Body of pancreas (tissue), 4 donors: Measurements from ENCODE around the gene PLIN4. TPM values are rescaled to one million over a fixed set of nuclear protein-coding genes. Genes with fewer than 3 reads are reported as not detected.

ENCODE experiments used
- ATAC-seq: fragments of 150-250 bp; one replicate; pipeline ENCODE4 v1.9.1; 2016
- DNase-seq, 4 donors: peaks; one replicate each; pipeline ENCODE4 v3.0.0-alpha.2; 2019
- H3K27ac ChIP-seq, 4 donors: fragments of 200-600 bp; sonication (generic); 1 replicate in 3 of 4; 2 replicates in 1 of 4; pipeline versions ENCODE4 v1.5.1 to v1.6.1; 2016 to 2019; ENCODE audit warnings: mild to moderate bottlenecking in 1 of 4, mixed read lengths in 1 of 4, moderate library complexity in 1 of 4
- H3K27me3 ChIP-seq, 2 donors: fragments of 200-600 bp; sonication (generic); one replicate each; pipeline ENCODE4 v1.6.0; 2016; ENCODE audit warnings: mild to moderate bottlenecking in 1 of 2
- H3K36me3 ChIP-seq, 2 donors: fragments of 200-600 bp; sonication (generic); replicated peaks in 1 of 2; 2 replicates each; pipeline ENCODE4 v1.5.1; 2016; ENCODE audit warnings: low read depth in 2 of 2; ENCODE audit not compliant: insufficient read depth in 1 of 2
- H3K4me1 ChIP-seq: fragments of 200-600 bp; sonication (generic); one replicate; pipeline ENCODE4 v1.6.0; 2016
- H3K4me3 ChIP-seq, 2 donors: fragments of 200-600 bp; sonication (generic); 1 replicate in 1 of 2; 2 replicates in 1 of 2; pipeline ENCODE4 v1.5.1; 2016 to 2019
- H3K9me3 ChIP-seq, 3 donors: fragments of 200-600 bp; sonication (generic); 1 replicate in 2 of 3; 2 replicates in 1 of 3; pipeline ENCODE4 v1.5.1; 2016
- CTCF ChIP-seq, 7 experiments: fragments of 450-650 bp in 4 of 7; fragments of 200-600 bp in 3 of 7; sonication (generic) in 3 of 7; IDR thresholded peaks; one replicate each; pipeline ENCODE4 v1.5.1; 2016 to 2019; ENCODE audit warnings: antibody characterized with exemption in 7 of 7
- POLR2A ChIP-seq, 3 donors: fragments of 450-650 bp; IDR thresholded peaks; one replicate each; pipeline ENCODE4 v1.6.1; 2016; ENCODE audit warnings: antibody characterized with exemption in 3 of 3, mild to moderate bottlenecking in 2 of 3
- WGBS, 2 donors: methylation state at CpG; one replicate each; pipeline ENCODE4 v1.1.5; 2017; 5-methylcytosine and 5-hydroxymethylcytosine counted together
- intact Hi-C: fragments of 100-400 bp; cut with DNase I; formaldehyde crosslinking; loops from one replicate; pipeline ENCODE4 v1.15.1; 2023
- total RNA-seq, 2 donors: library from RNA; depleted of rRNA; stranded (reverse); fragments of >200 nt; gene quantifications; one replicate each; pipeline ENCODE4 v1.1.0, GENCODE V29; 2016

PLIN4 gene
- total RNA-seq, 2 donors from 2014 or later = 18.9 to 125 TPM

- intact Hi-C loops = no loop called here
- ATAC-seq (no peak), DNase-seq (peak; percentile 47 to 66 (median 58))
Measured at GRCh38 chr19:4524808-4525562, 6.7 kb upstream of the PLIN4 start.

GRCh38 chr19:4523306-4524110 is 5.2 kb upstream of the PLIN4 start:
- ATAC-seq = peak; percentile 19
- intact Hi-C loops = no loop called here

More at GRCh38 chr19:4524808-4525562, 6.7 kb upstream of the PLIN4 start:
- Histone ChIP-seq H3K27me3 (no peaks in the 10 kb centered on the region), H3K9me3 (no peaks in the 10 kb centered on the region), H3K4me3 (no peak overlapping the region), H3K27ac (no peak overlapping the region), H3K36me3 (peaks cover 0 to 5% of the 10 kb centered on the region in 2 donors), H3K4me1 (no peaks in the 10 kb centered on the region)
- TF ChIP-seq CTCF (IDR thresholded peaks at IDR 0.05) (peak; percentile 38 to 58 (median 50)), POLR2A (IDR thresholded peaks at IDR 0.05) (no peak)
- 65 to 88% methylated on average over 14 to 22 of the region's 23 CpGs for WGBS, 2 donors

GRCh38 chr19:4522291-4523002 is 4.2 kb upstream of the PLIN4 start:
- no peak for DNase-seq
- H3K4me3 ChIP-seq = no peak overlapping the region
- no peak for TF ChIP-seq POLR2A (IDR thresholded peaks at IDR 0.05)
- no peak for TF ChIP-seq CTCF (IDR thresholded peaks at IDR 0.05)
- WGBS, 2 donors = 90 to 95% methylated on average over 15 of the region's 15 CpGs
- no peak for ATAC-seq
- peaks cover 9% of the 10 kb centered on the region for H3K4me1 ChIP-seq
- intact Hi-C loops = no loop called here
- H3K36me3 ChIP-seq = no peaks in the 10 kb centered on the region
- H3K9me3 ChIP-seq = no peaks in the 10 kb centered on the region
- no peaks in the 10 kb centered on the region for H3K27me3 ChIP-seq
- no peak overlapping the region for H3K27ac ChIP-seq

More at GRCh38 chr19:4523306-4524110, 5.2 kb upstream of the PLIN4 start:
- DNase-seq = peak; percentile 36 to 45 (median 42)
- H3K4me3 ChIP-seq = no peak overlapping the region
- peaks cover 6% of the 10 kb centered on the region for H3K4me1 ChIP-seq
- no peaks in the 10 kb centered on the region for H3K9me3 ChIP-seq
- no peaks in the 10 kb centered on the region for H3K27me3 ChIP-seq
- WGBS, 2 donors = 64 to 81% methylated on average over 10 to 42 of the region's 53 CpGs
- H3K36me3 ChIP-seq = peaks cover 0 to under 1% of the 10 kb centered on the region in 2 donors
- no peak overlapping the region for H3K27ac ChIP-seq
- TF ChIP-seq CTCF (IDR thresholded peaks at IDR 0.05) (peak in 6 of 7 experiments; percentile 36 to 57 (median 44)), POLR2A (IDR thresholded peaks at IDR 0.05) (no peak)

GRCh38 chr19:4521888-4522242 is 3.6 kb upstream of the PLIN4 start:
- H3K27ac ChIP-seq = no peak overlapping the region
- H3K9me3 ChIP-seq = no peaks in the 10 kb centered on the region
- 90 to 92% methylated on average over 4 to 5 of the region's 5 CpGs for WGBS, 2 donors
- DNase-seq (no peak), ATAC-seq (no peak)
- no peak for TF ChIP-seq POLR2A (IDR thresholded peaks at IDR 0.05)
- no peak for TF ChIP-seq CTCF (IDR thresholded peaks at IDR 0.05)
- no peaks in the 10 kb centered on the region for H3K36me3 ChIP-seq
- intact Hi-C loops = no loop called here
- H3K4me3 ChIP-seq = no peak overlapping the region
- peaks cover 9% of the 10 kb centered on the region for H3K4me1 ChIP-seq
- H3K27me3 ChIP-seq = no peaks in the 10 kb centered on the region
